NT2/D1 (cell line): Measurements from ENCODE around the gene ZNF615.
"Not testable (repeated sequence)": the region's sequence is repeated elsewhere in the genome, so short reads cannot be mapped to it uniquely, and the experiment has no call there.

Experiments
- SUZ12 ChIP-seq: IDR thresholded peaks from 2 replicates; pipeline ENCODE4 v1.6.1; 2011; ENCODE audit not compliant: insufficient read length, insufficient read depth; ENCODE audit errors: extremely low read depth
- YY1 ChIP-seq: IDR thresholded peaks from 2 replicates; pipeline ENCODE4 v1.6.1; 2011; ENCODE audit not compliant: insufficient read length, insufficient read depth
- ZNF274 ChIP-seq: IDR thresholded peaks from 2 replicates; pipeline ENCODE4 v1.6.1; 2011; ENCODE audit warnings: mild to moderate bottlenecking, low read depth, low read length

DNA sequence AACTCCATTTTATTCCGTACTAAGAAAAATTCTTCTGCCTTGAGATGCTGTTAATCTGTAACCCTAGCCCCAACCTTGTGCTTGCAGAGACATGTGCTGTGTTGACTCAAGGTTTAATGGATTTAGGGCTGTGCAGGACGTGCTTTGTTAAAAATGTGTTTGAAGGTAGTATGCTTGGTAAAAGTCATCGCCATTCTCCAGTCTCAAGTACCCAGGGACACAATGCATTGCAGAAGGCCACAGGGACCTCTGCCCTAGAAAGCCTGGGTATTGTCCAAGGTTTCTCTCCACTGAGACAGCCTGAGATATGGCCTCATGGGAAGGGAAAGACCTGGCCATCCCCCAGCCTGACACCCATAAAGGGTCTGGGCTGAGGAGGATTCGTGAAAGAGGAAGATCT is 50.2 kb downstream of the ZNF615 start:
- not testable (repeated sequence) for TF ChIP-seq ZNF274, YY1, SUZ12
